AG09319 (cell line): Measurements from ENCODE around the gene PTPN23.
"Not testable (repeated sequence)": the region's sequence is repeated elsewhere in the genome, so short reads cannot be mapped to it uniquely, and the experiment has no call there.

Experiments
- DNase-seq: peaks from one replicate; pipeline ENCODE4 v3.0.0-alpha.2; 2010; ENCODE audit warnings: low read depth; ENCODE audit errors: extremely low read depth
- TF ChIP-seq, protein P1 (sequence below): IDR thresholded peaks from 2 replicates; pipeline ENCODE4 v1.5.1; 2011; ENCODE audit warnings: low read depth, mild to moderate bottlenecking, inconsistent platforms, low read length, moderate library complexity

PTPN23 gene

DNA sequence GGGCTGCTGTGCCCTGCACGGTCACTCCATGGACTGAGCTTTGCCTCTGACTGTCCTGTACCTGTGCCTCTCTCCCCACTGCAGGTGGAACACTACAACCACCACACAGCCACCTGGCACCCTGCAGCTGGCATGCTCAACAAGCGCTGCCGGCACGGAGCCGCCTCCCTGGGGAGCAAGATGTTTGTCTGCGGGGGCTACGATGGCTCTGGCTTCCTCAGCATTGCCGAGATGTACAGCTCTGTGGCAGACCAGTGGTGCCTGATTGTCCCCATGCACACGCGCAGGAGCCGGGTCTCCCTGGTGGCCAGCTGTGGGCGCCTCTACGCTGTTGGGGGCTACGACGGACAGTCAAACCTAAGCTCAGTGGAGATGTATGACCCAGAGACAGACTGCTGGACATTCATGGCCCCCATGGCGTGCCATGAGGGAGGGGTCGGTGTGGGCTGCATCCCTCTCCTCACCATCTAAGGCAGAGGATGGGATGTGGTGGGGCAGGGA, 37.3 kb upstream of the PTPN23 start:
- TF ChIP-seq, protein P1, sequence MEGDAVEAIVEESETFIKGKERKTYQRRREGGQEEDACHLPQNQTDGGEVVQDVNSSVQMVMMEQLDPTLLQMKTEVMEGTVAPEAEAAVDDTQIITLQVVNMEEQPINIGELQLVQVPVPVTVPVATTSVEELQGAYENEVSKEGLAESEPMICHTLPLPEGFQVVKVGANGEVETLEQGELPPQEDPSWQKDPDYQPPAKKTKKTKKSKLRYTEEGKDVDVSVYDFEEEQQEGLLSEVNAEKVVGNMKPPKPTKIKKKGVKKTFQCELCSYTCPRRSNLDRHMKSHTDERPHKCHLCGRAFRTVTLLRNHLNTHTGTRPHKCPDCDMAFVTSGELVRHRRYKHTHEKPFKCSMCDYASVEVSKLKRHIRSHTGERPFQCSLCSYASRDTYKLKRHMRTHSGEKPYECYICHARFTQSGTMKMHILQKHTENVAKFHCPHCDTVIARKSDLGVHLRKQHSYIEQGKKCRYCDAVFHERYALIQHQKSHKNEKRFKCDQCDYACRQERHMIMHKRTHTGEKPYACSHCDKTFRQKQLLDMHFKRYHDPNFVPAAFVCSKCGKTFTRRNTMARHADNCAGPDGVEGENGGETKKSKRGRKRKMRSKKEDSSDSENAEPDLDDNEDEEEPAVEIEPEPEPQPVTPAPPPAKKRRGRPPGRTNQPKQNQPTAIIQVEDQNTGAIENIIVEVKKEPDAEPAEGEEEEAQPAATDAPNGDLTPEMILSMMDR, result no peak
- DNase-seq, result no peak

DNA sequence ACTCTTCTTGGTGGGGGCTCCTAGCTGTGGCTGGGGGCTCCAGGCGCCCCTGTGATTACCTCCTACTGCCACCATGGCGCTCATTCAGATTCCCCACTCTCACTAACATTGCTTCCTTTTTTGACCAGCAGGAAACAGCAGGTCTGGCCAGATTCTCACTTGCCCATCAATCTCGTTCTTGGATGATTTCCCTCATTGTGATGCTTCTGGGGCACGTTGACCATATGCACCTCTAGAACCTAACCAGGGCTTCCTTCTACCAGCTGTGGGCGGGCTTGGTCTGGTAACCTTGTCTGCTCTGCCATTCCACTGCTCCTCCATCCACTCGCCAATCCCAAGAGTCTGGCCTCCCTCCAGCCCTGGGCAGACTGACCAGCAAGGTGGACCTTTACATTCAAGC, 35.9 kb upstream of the PTPN23 start:
- TF ChIP-seq, protein P1, result no peak
- no peak for DNase-seq

DNA sequence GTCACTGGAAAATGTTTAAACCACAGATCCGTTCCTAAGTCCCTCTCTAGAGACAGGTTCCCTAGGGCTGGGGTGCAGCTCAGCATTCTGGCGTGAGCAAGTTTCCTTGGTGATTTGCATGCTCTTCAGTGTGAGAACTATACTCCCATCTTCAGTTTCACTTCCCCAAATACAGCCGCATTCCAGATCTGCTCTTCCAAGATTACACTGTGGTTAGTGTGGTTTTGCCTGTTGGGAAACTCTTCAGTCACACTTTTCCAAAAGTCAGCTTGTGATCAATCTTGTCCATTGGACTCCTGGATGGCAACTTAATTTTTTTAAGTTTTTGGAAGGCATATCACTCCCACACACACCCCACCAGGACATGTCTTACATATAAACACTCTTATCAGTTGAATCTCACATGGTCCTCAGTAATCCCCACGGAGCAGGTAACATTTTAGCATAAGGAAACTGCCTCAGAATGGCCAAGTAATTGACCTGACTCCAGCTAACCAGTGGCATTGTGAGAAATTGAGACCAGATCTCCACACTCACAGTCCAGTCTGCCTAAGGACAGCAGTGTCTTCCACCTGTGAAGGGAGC, 33.5 kb upstream of the PTPN23 start:
- TF ChIP-seq, protein P1, result no peak
- DNase-seq, result peak; percentile 40

DNA sequence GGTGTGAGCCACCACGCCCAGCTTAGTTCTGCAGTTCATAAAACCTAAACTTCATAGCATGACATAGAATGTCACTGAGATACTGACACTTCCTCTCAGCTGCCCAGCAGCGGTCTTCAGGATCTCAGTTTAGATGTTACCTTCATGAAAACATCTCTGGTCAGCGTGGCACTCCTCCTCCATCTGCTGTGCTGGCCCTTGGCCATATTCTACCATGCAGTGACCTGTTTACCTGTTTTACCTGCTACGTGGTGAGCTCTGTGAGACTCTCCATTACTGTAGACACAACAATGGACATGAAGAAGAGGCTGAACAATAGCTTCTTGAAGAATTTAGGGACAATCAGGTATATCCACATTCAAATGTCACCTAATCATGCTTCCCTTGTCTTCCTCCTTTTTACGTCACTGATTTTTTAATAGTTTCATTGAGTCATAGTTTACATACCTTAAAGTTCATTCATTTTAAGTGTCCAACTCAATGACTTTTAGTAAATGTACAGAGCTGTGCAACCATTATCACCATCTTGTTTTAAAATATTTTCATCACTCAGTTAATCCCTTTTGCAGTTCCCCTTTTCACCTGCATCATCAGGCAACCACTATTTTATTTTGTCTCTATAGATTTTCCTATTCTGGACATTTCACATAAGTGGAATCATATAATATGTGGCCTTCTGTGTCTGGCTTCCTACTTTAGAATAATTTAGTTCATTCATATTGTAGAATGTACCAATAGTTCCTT, 32.2 kb upstream of the PTPN23 start:
- TF ChIP-seq, protein P1, result no peak

DNA sequence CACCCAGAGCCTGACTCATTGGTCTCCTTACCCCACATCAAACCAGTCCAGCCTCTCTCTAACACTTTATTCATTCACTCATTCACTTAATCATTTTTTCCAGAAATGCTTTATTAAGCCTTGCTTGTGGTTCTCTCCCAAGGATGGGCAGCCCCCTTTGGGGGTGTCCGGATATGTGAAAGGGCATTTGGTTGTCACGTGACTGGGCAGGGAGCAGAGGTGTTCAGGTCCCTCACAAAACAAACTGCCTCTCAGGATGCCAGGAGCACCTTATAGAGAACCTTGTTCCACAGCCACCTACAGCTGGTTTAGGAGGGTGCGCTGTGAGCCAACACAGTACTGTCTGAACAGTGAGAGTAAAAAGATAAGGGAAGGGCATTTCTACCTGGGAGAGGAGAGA, 25.8 kb upstream of the PTPN23 start:
- DNase-seq, result no peak
- TF ChIP-seq, protein P1, result no peak

More for the DNA sequence above, 32.2 kb upstream of the PTPN23 start:
- no peak for DNase-seq

DNA sequence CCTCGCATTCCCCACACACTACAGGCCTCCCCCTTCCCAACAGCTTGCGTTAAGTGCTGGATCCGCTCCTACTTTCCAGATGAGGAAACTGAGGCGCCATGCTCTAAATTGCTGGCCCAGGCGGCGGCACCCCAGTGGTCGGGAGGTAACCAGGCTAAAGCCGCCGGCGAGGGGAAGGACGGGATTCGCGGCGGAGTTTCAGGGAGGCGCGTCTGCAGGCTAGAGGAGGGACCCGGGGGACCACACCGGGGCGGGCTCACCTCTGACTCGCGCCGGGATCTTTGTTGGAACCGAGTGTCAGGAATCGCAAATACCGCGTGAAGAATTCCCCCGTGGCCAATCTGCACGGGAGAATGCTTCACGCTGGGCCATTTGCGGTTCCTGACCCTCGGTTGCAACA, 24.6 kb upstream of the PTPN23 start:
- TF ChIP-seq, protein P1, result no peak
- no peak for DNase-seq

DNA sequence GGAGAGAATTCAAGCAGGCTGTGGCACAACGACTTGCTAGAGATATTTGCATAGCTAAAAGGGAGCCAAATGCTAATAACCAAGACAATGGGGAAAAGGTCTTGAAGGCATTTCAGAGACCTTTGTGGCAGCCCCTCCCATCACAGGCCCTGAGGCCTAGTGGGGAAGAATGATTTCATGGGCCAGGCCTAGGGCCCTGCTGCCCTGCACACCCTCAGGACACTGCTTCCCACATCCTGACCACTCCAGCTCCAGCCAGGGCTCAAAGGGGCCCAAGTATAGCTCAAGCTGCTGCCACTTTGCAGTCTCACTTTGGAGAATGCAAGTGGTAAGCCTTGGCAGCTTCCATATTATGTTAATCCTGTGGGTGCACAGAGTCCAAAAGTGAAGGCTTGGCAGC, 21.5 kb upstream of the PTPN23 start:
- no peak for DNase-seq
- TF ChIP-seq, protein P1, result no peak

DNA sequence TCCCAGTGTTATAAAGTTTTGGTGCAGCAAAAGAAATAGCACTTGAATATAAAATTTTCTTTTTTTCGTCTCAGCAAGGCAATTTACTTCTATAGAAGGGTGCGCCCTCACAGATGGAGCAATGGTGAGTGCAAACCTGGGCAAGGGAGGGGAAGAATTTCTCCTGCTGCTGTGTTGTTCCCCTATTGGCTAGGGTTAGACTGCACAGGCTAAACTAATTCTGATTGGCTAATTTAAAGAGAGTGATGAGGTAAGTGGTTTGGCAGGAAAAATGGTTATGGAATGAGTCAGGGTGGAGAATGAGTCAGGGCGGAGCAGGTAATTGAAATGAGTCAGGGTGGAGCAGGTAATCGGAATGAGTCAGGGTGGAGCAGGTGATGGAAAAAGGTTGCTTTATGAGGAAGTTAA, 20.7 kb upstream of the PTPN23 start:
- not testable (repeated sequence) for DNase-seq
